A549 (cell line): ENCODE data around the gene NCOA1. TPM values are rescaled to one million over a fixed set of nuclear protein-coding genes. Genes with fewer than 3 reads are reported as not detected.

Experiments
- ATAC-seq, 2 experiments: fragments of 200-7000 bp in 1 of 2; fragments of >200 bp in 1 of 2; cut with Nextera tagmentation in 1 of 2; cut with Tn5 transposase in 1 of 2; 3 replicates each; pipeline versions ENCODE4 v1.8.0 to v1.9.1; 2018 to 2020; ENCODE audit warnings: mild to moderate bottlenecking in 1 of 2, moderate library complexity in 1 of 2
- CTCF ChIA-PET: fragments of 300-600 bp; sonication (Branson Sonifier 250); formaldehyde crosslinking; extraction: SDS; loops from one replicate; lab custom pipeline; 2021; ENCODE audit warnings: antibody characterized with exemption, inconsistent platforms; lab: Yijun Ruan, JAX
- POLR2A ChIA-PET: fragments of 350-600 bp; formaldehyde crosslinking; extraction: SDS; loops from one replicate; lab custom pipeline; 2021; ENCODE audit warnings: antibody characterized with exemption, inconsistent platforms; lab: Yijun Ruan, JAX
- DNase-seq, 2 experiments: peaks; one replicate each; pipeline versions ENCODE4 v3.0.0 to v3.0.0-alpha.2; 2011 to 2016; ENCODE audit warnings: low read depth in 1 of 2, low spot score in 1 of 2
- FAIRE-seq: peaks from 2 replicates; lab custom pipeline; 2011; peaks lifted over from hg19 to GRCh38; lab: Jason Lieb, UNC
- H3K27ac ChIP-seq, 2 experiments: fragments of >200 bp; sonication (Bioruptor Twin); formaldehyde crosslinking; 3 replicates each; pipeline ENCODE4 v1.5.1; 2016 to 2017
- H3K4me1 ChIP-seq: fragments of >200 bp; sonication (Bioruptor Twin); formaldehyde crosslinking; 3 replicates; pipeline ENCODE4 v1.6.1; 2016
- H3K4me2 ChIP-seq: fragments of >200 bp; sonication (Bioruptor Twin); formaldehyde crosslinking; 3 replicates; pipeline ENCODE4 v1.6.1; 2016
- H3K4me3 ChIP-seq: fragments of >200 bp; sonication (Bioruptor Twin); formaldehyde crosslinking; 3 replicates; pipeline ENCODE4 v1.5.1; 2016
- H3K9me3 ChIP-seq: fragments of >200 bp; sonication (Bioruptor Twin); formaldehyde crosslinking; 3 replicates; pipeline ENCODE4 v1.6.1; 2016
- EHMT2 ChIP-seq: fragments of 200-600 bp; sonication (generic); IDR thresholded peaks from 2 replicates; pipeline ENCODE4 v1.6.1; 2016; ENCODE audit warnings: antibody characterized with exemption, low read depth, mild to moderate bottlenecking, moderate library complexity
- ESRRA ChIP-seq: fragments of 150-350 bp; IDR thresholded peaks from 2 replicates; pipeline ENCODE4 v1.6.1; 2014; ENCODE audit warnings: mild to moderate bottlenecking, low read length, borderline replicate concordance
- FOSB ChIP-seq: fragments of 250-450 bp; sonication (Bioruptor Pico); IDR thresholded peaks from 2 replicates; pipeline ENCODE4 v1.5.0; 2020; ENCODE audit warnings: mild to moderate bottlenecking, moderate library complexity
- FOSL2 ChIP-seq, 2 experiments: fragments of 450-650 bp in 1 of 2; fragments of >200 bp in 1 of 2; sonication (Bioruptor Twin) in 1 of 2; formaldehyde crosslinking; IDR thresholded peaks; 2 replicates each; pipeline versions ENCODE4 v1.5.0 to v1.6.1; 2016 to 2020; ENCODE audit warnings: mild to moderate bottlenecking in 1 of 2, moderate library complexity in 1 of 2
- FOXS1 ChIP-seq: fragments of 250-450 bp; sonication (Bioruptor Pico); IDR thresholded peaks from 2 replicates; pipeline ENCODE4 v1.5.0; 2020; ENCODE audit warnings: mild to moderate bottlenecking, moderate library complexity
- HOXB5 ChIP-seq: fragments of 250-450 bp; sonication (Bioruptor Pico); IDR thresholded peaks from 2 replicates; pipeline ENCODE4 v1.5.0; 2020; ENCODE audit warnings: mild to moderate bottlenecking, moderate library complexity
- JUNB ChIP-seq: fragments of >200 bp; sonication (Bioruptor Twin); formaldehyde crosslinking; IDR thresholded peaks from 2 replicates; pipeline ENCODE4 v1.6.1; 2016
- MAZ ChIP-seq: fragments of 150-350 bp; IDR thresholded peaks from 2 replicates; pipeline ENCODE4 v1.6.1; 2014; ENCODE audit warnings: antibody characterized with exemption, low read depth, low read length, borderline replicate concordance
- MYC ChIP-seq: IDR thresholded peaks from 2 replicates; pipeline ENCODE4 v1.6.1; 2012; ENCODE audit warnings: mild to moderate bottlenecking, inconsistent platforms, low read length, improper control_type of control experiment, borderline replicate concordance
- PHF8 ChIP-seq: fragments of 200-600 bp; sonication (generic); IDR thresholded peaks from 2 replicates; pipeline ENCODE4 v1.6.1; 2016; ENCODE audit warnings: low read depth, mild to moderate bottlenecking, antibody characterized with exemption, moderate library complexity, borderline replicate concordance
- POLR2A ChIP-seq: IDR thresholded peaks from 2 replicates; pipeline ENCODE4 v1.6.1; 2012; ENCODE audit warnings: mild to moderate bottlenecking, low read length
- POLR2AphosphoS2 ChIP-seq: conservative IDR thresholded peaks from 2 replicates; pipeline ENCODE4 v1.6.1; 2012; ENCODE audit warnings: low read length, improper control_type of control experiment, inconsistent platforms
- RAD21 ChIP-seq, 2 experiments: fragments of >200 bp in 1 of 2; sonication (Bioruptor Twin) in 1 of 2; formaldehyde crosslinking in 1 of 2; IDR thresholded peaks in 1 of 2; conservative IDR thresholded peaks in 1 of 2; 2 replicates in 1 of 2; 3 replicates in 1 of 2; pipeline ENCODE4 v1.6.1; 2012 to 2018; ENCODE audit warnings: inconsistent platforms in 1 of 2
- RARB ChIP-seq: fragments of 250-450 bp; sonication (Bioruptor Pico); IDR thresholded peaks from 2 replicates; pipeline ENCODE4 v1.8.0; 2021; ENCODE audit warnings: mild to moderate bottlenecking, moderate library complexity
- RNF2 ChIP-seq: fragments of 200-600 bp; sonication (generic); IDR thresholded peaks from 2 replicates; pipeline ENCODE4 v1.6.1; 2016; ENCODE audit warnings: low read depth, mild to moderate bottlenecking, antibody characterized with exemption, moderate library complexity, borderline replicate concordance
- SMC3 ChIP-seq: fragments of >200 bp; sonication (Bioruptor Twin); formaldehyde crosslinking; IDR thresholded peaks from 3 replicates; pipeline ENCODE4 v1.6.1; 2018; ENCODE audit warnings: inconsistent platforms
- SREBF2 ChIP-seq: fragments of 450-650 bp; IDR thresholded peaks from 2 replicates; pipeline ENCODE4 v1.6.1; 2014; ENCODE audit warnings: mild to moderate bottlenecking, moderate library complexity
- ZNF302 ChIP-seq: fragments of 250-450 bp; sonication (Bioruptor Pico); IDR thresholded peaks from 2 replicates; pipeline ENCODE4 v1.9.0; 2021; ENCODE audit warnings: inconsistent platforms, mild to moderate bottlenecking, moderate library complexity
- WGBS: methylation state at CpG from one replicate; pipeline ENCODE4 v1.1.6; 2017; ENCODE audit errors: missing lambda C conversion rate; 5-methylcytosine and 5-hydroxymethylcytosine counted together
- polyA plus RNA-seq, 4 experiments: library from polyadenylated mRNA; depleted of rRNA in 3 of 4; stranded (reverse); fragments of >200 nt; fragmentation: RNase III in 1 of 4; extraction: RNeasy Plus Mini Kit Qiagen cat#74134 plus additional on column Dnase treatment in 1 of 4; gene quantifications; 2 replicates in 3 of 4; 3 replicates in 1 of 4; pipeline ENCODE4 v1.2.3, GENCODE V29; 2011 to 2017
- TF ChIP-seq, protein P1 (sequence below): IDR thresholded peaks from 2 replicates; pipeline ENCODE4 v1.6.1; 2012
- TF ChIP-seq, protein P2 (sequence below): fragments of >200 bp; sonication (Bioruptor Twin); formaldehyde crosslinking; IDR thresholded peaks from 2 replicates; pipeline ENCODE4 v1.6.1; 2016
- TF ChIP-seq, protein P3 (sequence below): IDR thresholded peaks from 2 replicates; pipeline ENCODE4 v1.6.1; 2012; ENCODE audit warnings: low read depth, borderline replicate concordance
- TF ChIP-seq, protein P4 (sequence below): fragments of 250-450 bp; sonication (Bioruptor Pico); IDR thresholded peaks from 2 replicates; pipeline ENCODE4 v1.5.0; 2021; ENCODE audit warnings: mild to moderate bottlenecking, moderate library complexity, borderline replicate concordance

The NCOA1 gene
- polyA plus RNA-seq, 2 of the 4 experiments (the other 2 are of a cell fraction), result 7.6 to 29.9 TPM

DNA sequence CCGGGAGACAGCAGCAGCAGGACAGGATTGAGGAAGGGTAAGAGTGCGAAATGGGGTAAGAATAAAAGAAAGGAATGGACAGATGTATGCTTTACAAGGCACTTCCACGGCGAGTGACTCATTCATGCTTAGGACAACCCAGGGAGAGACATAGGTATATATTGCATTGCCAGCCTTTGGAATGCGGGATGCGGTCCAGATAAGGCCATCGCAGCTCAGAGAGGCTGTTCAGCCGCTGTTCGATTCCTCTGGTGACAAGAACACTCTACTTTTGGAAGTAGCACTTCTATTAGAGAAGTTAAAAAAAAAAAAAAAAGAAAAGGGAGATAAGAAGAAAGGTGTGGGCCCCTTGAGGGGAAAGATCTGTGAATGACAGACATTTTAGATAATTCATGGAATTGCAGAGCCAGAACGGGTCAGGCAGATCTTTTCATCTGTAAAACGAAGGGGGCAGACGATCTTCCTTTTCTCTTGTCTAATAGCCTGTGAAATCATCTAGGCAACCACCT lies 819 bp upstream of the NCOA1 start:
- TF ChIP-seq POLR2AphosphoS2 (no peak), RARB (no peak), SREBF2 (no peak), FOXS1 (CRISPR knock-in tag) (no peak), FOSL2 (IDR thresholded peaks at IDR 0.05) (no peak), FOSL2 (CRISPR knock-in tag; IDR thresholded peaks at IDR 0.05) (peak; percentile 57), POLR2A (no peak)
- TF ChIP-seq, all 56 proteins: peak for 1
- CTCF ChIA-PET, result interaction anchor here (0.8 to 1.7 kb wide), 6 partner anchors 14 to 338 kb away, joined by 3 to 8 read pairs (median 4); no protein-coding TSS in a partner anchor
- peak overlapping the region; percentile 93 for H3K4me3 ChIP-seq
- peaks cover 20% of the 10 kb centered on the region for H3K4me1 ChIP-seq
- POLR2A ChIA-PET, result interaction anchor here (0.7 to 1.9 kb wide), 3 partner anchors 17 to 316 kb away, joined by 3 to 11 read pairs (median 3); partner anchors contain the start of genes CENPO and PTRHD1
- WGBS, result 39% methylated on average over 12 of the region's 12 CpGs
- FAIRE-seq (no peak), ATAC-seq (peak; percentile 25 to 63; a peak in 4 of 6 replicates), DNase-seq (peak; percentile 55 to 58)
- H3K9me3 ChIP-seq, result no peaks in the 10 kb centered on the region
- H3K4me2 ChIP-seq, result peak overlapping the region; percentile 95
- H3K27ac ChIP-seq, result peak overlapping the region; percentile 82 to 94

DNA sequence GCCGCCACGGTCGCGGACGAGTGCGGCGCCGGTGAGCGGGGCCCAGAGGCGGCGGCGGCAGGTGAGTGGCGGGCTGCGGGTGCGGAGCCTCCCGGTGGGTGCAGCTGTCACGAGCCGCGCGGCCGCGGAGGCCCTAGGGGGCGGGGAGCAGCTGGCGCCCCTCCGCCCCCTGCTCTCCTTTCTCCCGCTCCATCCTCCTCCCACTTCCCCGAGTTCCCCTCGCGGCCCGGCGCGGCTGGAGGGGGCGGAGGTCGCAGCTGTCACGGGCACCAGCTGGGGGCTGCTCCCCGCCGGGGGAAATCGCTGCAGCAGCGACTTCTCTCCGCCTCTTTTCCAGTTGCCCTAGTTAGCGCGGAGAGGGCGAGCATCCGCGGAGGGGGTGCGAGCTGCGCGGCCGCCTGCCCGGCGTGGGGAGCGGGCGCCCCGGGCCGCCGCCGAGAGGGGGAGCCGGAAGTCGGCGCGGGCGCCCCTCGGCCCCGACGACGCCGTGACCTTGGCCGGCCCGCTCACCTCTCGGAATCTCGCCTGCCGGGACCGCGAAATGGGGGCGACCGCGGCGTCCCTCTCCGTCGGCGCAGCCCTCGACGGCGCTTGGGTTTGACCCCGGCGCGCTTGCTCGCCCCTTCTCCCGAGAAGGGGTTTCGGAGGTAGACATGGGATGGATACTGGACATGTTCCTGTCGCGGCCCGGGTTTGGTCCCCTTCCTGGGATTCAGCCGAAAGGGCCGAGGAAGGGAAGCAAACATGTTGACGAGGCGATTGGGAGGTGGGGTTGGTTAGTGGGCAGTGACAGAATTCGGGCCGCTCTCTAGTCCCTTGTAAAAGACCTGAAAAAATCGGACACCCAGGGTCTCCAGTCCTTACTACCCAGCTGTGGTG lies 727 bp downstream of the NCOA1 start:
- ChIA-PET POLR2A (interaction anchor here (1.1 to 1.9 kb wide), 2 partner anchors 9 to 301 kb away, joined by 4 to 11 read pairs; partner anchors contain the start of genes CENPO and PTRHD1), CTCF (interaction anchor here (1.2 to 1.7 kb wide), 6 partner anchors 15 to 305 kb away, joined by 3 to 8 read pairs (median 3); no protein-coding TSS in a partner anchor)
- H3K4me1 ChIP-seq, result peaks cover 20% of the 10 kb centered on the region
- FAIRE-seq (no peak), ATAC-seq (peak; percentile 31 to 60), DNase-seq (peak in 1 of 2 experiments; percentile 52)
- H3K27ac ChIP-seq, result peak overlapping the region; percentile 82 to 94
- H3K4me3 ChIP-seq, result peak overlapping the region; percentile 93
- TF ChIP-seq, protein P1, sequence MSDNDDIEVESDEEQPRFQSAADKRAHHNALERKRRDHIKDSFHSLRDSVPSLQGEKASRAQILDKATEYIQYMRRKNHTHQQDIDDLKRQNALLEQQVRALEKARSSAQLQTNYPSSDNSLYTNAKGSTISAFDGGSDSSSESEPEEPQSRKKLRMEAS, result peak; percentile 12; the same call in 1 of the 2 replicates
- peak; percentile 53 for TF ChIP-seq PHF8
- TF ChIP-seq MAZ, result no peak
- peak overlapping the region; percentile 81 for H3K4me2 ChIP-seq
- 19% methylated on average over 33 of the region's 100 CpGs for WGBS
- H3K9me3 ChIP-seq, result no peaks in the 10 kb centered on the region

DNA sequence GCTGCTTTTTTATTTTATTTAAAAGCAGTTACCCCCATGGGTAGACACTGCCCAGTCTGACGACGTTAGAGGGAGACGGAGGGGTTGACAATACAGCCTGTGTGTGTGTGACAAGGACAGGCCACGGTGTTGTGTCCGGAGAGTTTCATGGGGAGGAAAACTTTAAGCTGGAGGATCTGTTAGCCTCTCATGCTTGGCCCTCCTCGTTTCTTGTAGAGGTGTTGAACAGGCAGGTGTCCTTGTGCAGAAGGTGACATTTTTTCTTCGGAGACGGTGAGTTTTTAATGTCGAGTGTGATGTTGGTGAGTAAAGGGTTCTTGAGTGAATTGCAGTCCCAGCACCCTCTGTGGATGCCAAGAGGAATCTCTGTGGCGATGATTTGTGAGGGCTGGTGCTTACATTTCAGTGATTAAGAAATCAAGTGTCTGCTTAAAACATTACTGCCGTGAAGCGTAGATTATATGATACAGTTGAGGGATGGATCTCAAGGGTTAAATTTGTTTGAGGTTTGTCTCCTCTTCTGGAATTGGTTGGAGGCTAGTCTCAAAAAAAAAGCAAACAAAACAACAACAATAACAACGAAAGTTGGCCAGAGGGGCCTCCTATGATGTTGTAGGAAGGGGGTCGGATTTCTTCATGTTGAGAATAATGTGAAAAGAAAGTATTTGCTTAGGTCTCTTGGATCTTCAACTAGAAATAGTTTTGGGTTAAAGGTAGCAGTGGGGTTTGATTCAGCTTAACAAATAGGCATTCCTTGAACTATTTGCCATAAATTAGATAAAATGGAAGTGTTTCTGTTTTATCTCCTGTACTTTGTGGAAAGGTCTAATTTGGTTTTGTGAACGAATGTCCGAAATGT lies 1.6 kb downstream of the NCOA1 start:
- ChIA-PET POLR2A (interaction anchor here (0.6 kb wide), 1 partner anchor 549 kb away, joined by 5 read pairs; the partner anchor contains the start of gene EFR3B), CTCF (interaction anchor here (1.2 kb wide), 2 partner anchors 14 to 101 kb away, joined by 3 read pairs; no protein-coding TSS in a partner anchor)
- peaks cover 20% of the 10 kb centered on the region for H3K4me1 ChIP-seq
- H3K27ac ChIP-seq, result peak overlapping the region in 1 of 2 experiments; percentile 94; a peak in 1 of 6 replicates
- FAIRE-seq (no peak), ATAC-seq (no peak), DNase-seq (no peak)
- peak overlapping the region; percentile 93 for H3K4me3 ChIP-seq
- WGBS, result 81% methylated on average over 16 of the region's 16 CpGs
- peak overlapping the region; percentile 81 for H3K4me2 ChIP-seq
- H3K9me3 ChIP-seq, result no peaks in the 10 kb centered on the region
- TF ChIP-seq HOXB5 (CRISPR knock-in tag) (no peak), RNF2 (peak; percentile 74; the same call in 1 of the 2 replicates)
- TF ChIP-seq, all 56 proteins: peak for 1

DNA sequence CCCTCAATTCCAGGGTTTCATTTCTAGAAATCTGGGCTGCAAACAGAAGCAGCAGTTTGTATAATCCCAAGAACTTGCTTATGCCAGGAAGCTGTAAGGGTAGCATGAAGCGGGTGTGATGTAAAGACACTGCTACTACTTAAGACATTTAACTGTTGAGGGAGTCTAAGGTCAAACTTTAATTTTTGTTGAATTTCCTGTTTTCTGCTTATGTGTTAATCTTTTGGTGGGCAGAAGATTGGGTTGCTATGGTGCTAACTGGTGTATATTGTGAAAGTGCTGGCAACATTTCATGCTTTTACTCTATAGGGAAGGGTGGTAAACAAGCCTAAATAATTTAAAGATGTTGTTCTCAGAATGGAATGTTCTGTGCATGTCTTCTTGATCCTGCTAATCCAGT lies 2.7 kb downstream of the NCOA1 start:
- 96% methylated on average over 1 of the region's 1 CpG for WGBS
- TF ChIP-seq, protein P2, sequence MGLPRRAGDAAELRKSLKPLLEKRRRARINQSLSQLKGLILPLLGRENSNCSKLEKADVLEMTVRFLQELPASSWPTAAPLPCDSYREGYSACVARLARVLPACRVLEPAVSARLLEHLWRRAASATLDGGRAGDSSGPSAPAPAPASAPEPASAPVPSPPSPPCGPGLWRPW, result no peak
- TF ChIP-seq, protein P3, sequence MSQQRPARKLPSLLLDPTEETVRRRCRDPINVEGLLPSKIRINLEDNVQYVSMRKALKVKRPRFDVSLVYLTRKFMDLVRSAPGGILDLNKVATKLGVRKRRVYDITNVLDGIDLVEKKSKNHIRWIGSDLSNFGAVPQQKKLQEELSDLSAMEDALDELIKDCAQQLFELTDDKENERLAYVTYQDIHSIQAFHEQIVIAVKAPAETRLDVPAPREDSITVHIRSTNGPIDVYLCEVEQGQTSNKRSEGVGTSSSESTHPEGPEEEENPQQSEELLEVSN, result no peak
- TF ChIP-seq ESRRA (no peak), JUNB (no peak), POLR2AphosphoS2 (no peak), EHMT2 (no peak), MYC (no peak), RAD21 (conservative IDR thresholded peaks at IDR 0.05 in 1 of 2, IDR thresholded peaks at IDR 0.05 in 1 of 2) (no peak), ZNF302 (no peak), SMC3 (no peak), FOSB (no peak)
- TF ChIP-seq, protein P4, sequence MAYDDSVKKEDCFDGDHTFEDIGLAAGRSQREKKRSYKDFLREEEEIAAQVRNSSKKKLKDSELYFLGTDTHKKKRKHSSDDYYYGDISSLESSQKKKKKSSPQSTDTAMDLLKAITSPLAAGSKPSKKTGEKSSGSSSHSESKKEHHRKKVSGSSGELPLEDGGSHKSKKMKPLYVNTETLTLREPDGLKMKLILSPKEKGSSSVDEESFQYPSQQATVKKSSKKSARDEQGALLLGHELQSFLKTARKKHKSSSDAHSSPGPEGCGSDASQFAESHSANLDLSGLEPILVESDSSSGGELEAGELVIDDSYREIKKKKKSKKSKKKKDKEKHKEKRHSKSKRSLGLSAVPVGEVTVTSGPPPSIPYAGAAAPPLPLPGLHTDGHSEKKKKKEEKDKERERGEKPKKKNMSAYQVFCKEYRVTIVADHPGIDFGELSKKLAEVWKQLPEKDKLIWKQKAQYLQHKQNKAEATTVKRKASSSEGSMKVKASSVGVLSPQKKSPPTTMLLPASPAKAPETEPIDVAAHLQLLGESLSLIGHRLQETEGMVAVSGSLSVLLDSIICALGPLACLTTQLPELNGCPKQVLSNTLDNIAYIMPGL, result no peak

More for the DNA sequence above, 2.7 kb downstream of the NCOA1 start:
- ChIA-PET CTCF (interaction anchor here (1.1 kb wide), 1 partner anchor 17 kb away, joined by 3 read pairs; no protein-coding TSS in a partner anchor), POLR2A (interaction anchor here (0.6 kb wide), 1 partner anchor 44 kb away, joined by 3 read pairs; no protein-coding TSS in a partner anchor)
- Histone ChIP-seq H3K4me3 (no peak overlapping the region), H3K4me2 (no peak overlapping the region; the same call in 2 of the 3 replicates), H3K4me1 (peaks cover 20% of the 10 kb centered on the region), H3K27ac (no peak overlapping the region), H3K9me3 (no peaks in the 10 kb centered on the region)
- ATAC-seq, result no peak
- FAIRE-seq, result no peak
- no peak for DNase-seq
